B cell (primary cell): Measurements from ENCODE around the gene LTBP3. TPM values are rescaled to one million over a fixed set of nuclear protein-coding genes. Genes with fewer than 3 reads are reported as not detected.
A peak's percentile ranks its signal among the peaks of the same experiment; 100 is the strongest.

ENCODE experiments used
- ATAC-seq: fragments of 200-7000 bp; cut with Tn5 transposase; one replicate; pipeline ENCODE4 v1.10.0; 2021; ENCODE audit warnings: low read depth, mild to moderate bottlenecking, moderate number of reproducible peaks, moderate library complexity
- CTCF ChIA-PET: fragments of 350-600 bp; sonication (Branson Sonifier 250); formaldehyde crosslinking; loops from one replicate; lab custom pipeline; 2021; ENCODE audit warnings: antibody characterized with exemption, inconsistent platforms; lab: Charles Lee
- POLR2A ChIA-PET: fragments of 350-600 bp; sonication (Branson Sonifier 250); formaldehyde crosslinking; loops from one replicate; lab custom pipeline; 2021; ENCODE audit warnings: antibody characterized with exemption; lab: Charles Lee
- DNase-seq: peaks from one replicate; pipeline ENCODE4 v3.0.0; 2013
- H2AFZ ChIP-seq: 2 replicates; pipeline ENCODE4 v1.6.1; 2012; ENCODE audit warnings: mild to moderate bottlenecking, low read depth, low read length; ENCODE audit not compliant: insufficient read depth, poor library complexity, severe bottlenecking
- H3K27ac ChIP-seq, 2 donors: 1 replicate in 1 of 2; 2 replicates in 1 of 2; pipeline ENCODE4 v1.5.1; 2012 to 2013; ENCODE audit warnings: low read length in 2 of 2, mild to moderate bottlenecking in 2 of 2, moderate library complexity in 1 of 2
- H3K27me3 ChIP-seq, 4 experiments: fragments of 200-600 bp in 1 of 4; sonication (generic) in 1 of 4; replicated peaks in 1 of 4; 1 replicate in 2 of 4; 2 replicates in 2 of 4; pipeline versions ENCODE4 v1.6.1 to v1.7.0; 2013 to 2016; ENCODE audit warnings: low read length in 3 of 4, mild to moderate bottlenecking in 2 of 4, mixed read lengths in 1 of 4, moderate library complexity in 1 of 4; ENCODE audit not compliant: insufficient read depth in 4 of 4, control insufficient read depth in 3 of 4; ENCODE audit errors: control extremely low read depth in 1 of 4
- H3K36me3 ChIP-seq, 2 experiments: replicated peaks in 1 of 2; 1 replicate in 1 of 2; 2 replicates in 1 of 2; pipeline versions ENCODE4 v1.6.1 to v1.7.1; 2013; ENCODE audit warnings: low read length in 1 of 2; ENCODE audit not compliant: insufficient read depth in 2 of 2, control insufficient read depth in 1 of 2; ENCODE audit errors: control extremely low read depth in 1 of 2, extremely low read depth in 1 of 2
- H3K4me1 ChIP-seq, 2 donors: fragments of 200-600 bp in 1 of 2; sonication (generic) in 1 of 2; 1 replicate in 1 of 2; 2 replicates in 1 of 2; pipeline versions ENCODE4 v1.5.1 to v1.6.1; 2013 to 2017; ENCODE audit warnings: low read length in 2 of 2; ENCODE audit not compliant: control insufficient read depth in 2 of 2, insufficient read depth in 2 of 2
- H3K4me2 ChIP-seq: replicated peaks from 2 replicates; pipeline ENCODE3; 2012; ENCODE audit warnings: mild to moderate bottlenecking, low read depth, low read length; ENCODE audit not compliant: poor library complexity, severe bottlenecking
- H3K4me3 ChIP-seq, 5 experiments: fragments of 200-600 bp in 1 of 5; sonication (generic) in 1 of 5; 1 replicate in 3 of 5; 2 replicates in 2 of 5; pipeline versions ENCODE4 v1.5.1 to v1.7.0; 2011 to 2016; ENCODE audit warnings: low read length in 4 of 5, mild to moderate bottlenecking in 4 of 5, low read depth in 2 of 5, control low read depth in 1 of 5, moderate library complexity in 1 of 5; ENCODE audit not compliant: insufficient read depth in 1 of 5; ENCODE audit errors: control extremely low read depth in 1 of 5, extremely low read depth in 1 of 5
- H3K79me2 ChIP-seq: fragments of 200-600 bp; sonication (generic); one replicate; pipeline ENCODE4 v1.6.0; 2016; ENCODE audit warnings: low read length; ENCODE audit not compliant: control insufficient read depth, insufficient read depth
- H3K9ac ChIP-seq: fragments of 200-600 bp; sonication (generic); 2 replicates; pipeline ENCODE4 v1.6.1; 2017; ENCODE audit warnings: mild to moderate bottlenecking, low read length, moderate library complexity
- H3K9me3 ChIP-seq, 3 donors: one replicate each; pipeline versions ENCODE4 v1.6.1 to v1.7.1; 2013; ENCODE audit warnings: low read length in 2 of 3; ENCODE audit not compliant: control insufficient read depth in 2 of 3, insufficient read depth in 1 of 3; ENCODE audit errors: control extremely low read depth in 1 of 3
- H4K20me1 ChIP-seq: 2 replicates; pipeline ENCODE4 v1.6.0; 2012; ENCODE audit warnings: mild to moderate bottlenecking, low read length; ENCODE audit not compliant: insufficient read depth, control insufficient read depth, poor library complexity, severe bottlenecking
- H3K27ac Mint-ChIP-seq: one replicate; pipeline ENCODE4 v1.8.0; 2021; ENCODE audit warnings: mixed read lengths
- H3K27me3 Mint-ChIP-seq: one replicate; pipeline ENCODE4 v1.8.0; 2021; ENCODE audit warnings: mixed read lengths
- H3K4me1 Mint-ChIP-seq: one replicate; pipeline ENCODE4 v1.8.0; 2021; ENCODE audit warnings: mixed read lengths
- H3K4me3 Mint-ChIP-seq: one replicate; pipeline ENCODE4 v1.8.0; 2021; ENCODE audit warnings: mixed read lengths
- H3K9me3 Mint-ChIP-seq: one replicate; pipeline ENCODE4 v1.8.0; 2022; ENCODE audit warnings: mixed read lengths; ENCODE audit not compliant: insufficient read depth
- CTCF ChIP-seq: fragments of 200-600 bp; IDR thresholded peaks from one replicate; pipeline ENCODE4 v1.8.0; 2022; ENCODE audit warnings: antibody characterized with exemption, mild to moderate bottlenecking
- EZH2 ChIP-seq: IDR thresholded peaks from 2 replicates; pipeline ENCODE4 v1.6.1; 2012; ENCODE audit warnings: borderline replicate concordance, low read depth, mild to moderate bottlenecking, moderate library complexity, low read length; ENCODE audit not compliant: insufficient read depth, poor library complexity, severe bottlenecking
- WGBS: methylation state at CpG from one replicate; pipeline ENCODE4 v1.1.5; 2013; ENCODE audit warnings: missing lambda C conversion rate; ENCODE audit not compliant: insufficient coverage; 5-methylcytosine and 5-hydroxymethylcytosine counted together
- intact Hi-C: fragments of 100-400 bp; cut with micrococcal nuclease; formaldehyde crosslinking; loops from one replicate; pipeline ENCODE4 v1.10.0; 2022
- polyA plus RNA-seq: library from polyadenylated mRNA; depleted of rRNA; stranded (reverse); fragments of >200 nt; gene quantifications from 2 replicates; pipeline ENCODE4 v1.2.3, GENCODE V29; 2012
- total RNA-seq, 2 donors: library from RNA; stranded (reverse); fragments of 120-200 nt in 1 of 2; gene quantifications; 1 replicate in 1 of 2; 2 replicates in 1 of 2; pipeline versions ENCODE4 v1.2.3 to v1.2.4, GENCODE V29; 2013 to 2022

Gene LTBP3
- total and polyA plus RNA-seq, 2 donors (not counting 1 experiment from before 2014, with no cell fraction given): 65.1 to 69.0 TPM

- Histone ChIP-seq H2AFZ (no peak overlapping the region), H3K27ac (peak overlapping the region; percentile 65 to 99), H3K4me1 (peaks cover 42 to 49% of the 10 kb centered on the region in 2 donors), H3K4me2 (peak overlapping the region; percentile 97), H3K4me3 (peak overlapping the region; percentile 76 to 100 (median 93)), H3K9ac (peak overlapping the region; percentile 97), H4K20me1 (peaks cover 75% of the 10 kb centered on the region), H3K27me3 (no peaks in the 10 kb centered on the region), H3K79me2 (peaks cover 63% of the 10 kb centered on the region), H3K9me3 (no peaks in the 10 kb centered on the region), H3K36me3 (peaks cover 1 to 66% of the 10 kb centered on the region in 2 experiments)
- H3K9me3 Mint-ChIP-seq: no peaks in the 10 kb centered on the region
- peaks cover 51% of the 10 kb centered on the region for H3K4me1 Mint-ChIP-seq
- DNase-seq: peak; percentile 27
- H3K27me3 Mint-ChIP-seq: no peaks in the 10 kb centered on the region
- CTCF ChIA-PET: interaction anchor here (0.6 to 17.5 kb wide), 10 partner anchors 6 to 230 kb away, joined by 3 to 541 read pairs (median 5); partner anchors contain the start of genes FRMD8, MALAT1, NEAT1 and SLC25A45
- POLR2A ChIA-PET: interaction anchor here (0.6 to 20.7 kb wide), 17 partner anchors 7 to 127 kb away, joined by 3 to 1159 read pairs (median 4); partner anchors contain the start of genes MALAT1 and NEAT1
- 21% methylated on average over 2 of the region's 8 CpGs for WGBS
- intact Hi-C loops: no loop called here
- TF ChIP-seq EZH2 (no peak), CTCF (no peak)
- ATAC-seq: no peak
- H3K27ac Mint-ChIP-seq: peak overlapping the region; percentile 39
- H3K4me3 Mint-ChIP-seq: no peak overlapping the region
Observed at GRCh38 chr11:65504674-65505465, 53.3 kb downstream of the LTBP3 start.
